Motor neuron (in vitro differentiated cells): Measurements from ENCODE around the gene ZNF362. TPM values are rescaled to one million over a fixed set of nuclear protein-coding genes. Genes with fewer than 3 reads are reported as not detected.
"Not testable (repeated sequence)": the region's sequence is repeated elsewhere in the genome, so short reads cannot be mapped to it uniquely, and the experiment has no call there.

Experiments used
- ATAC-seq, 8 experiments: fragments of 200-7000 bp; cut with Tn5 transposase; replicated peaks in 6 of 8; 2 replicates each; pipeline ENCODE4 v1.8.0; 2021; ENCODE audit warnings: mild to moderate bottlenecking in 8 of 8, moderate library complexity in 8 of 8
- H3K27ac ChIP-seq, 2 donors: fragments of 250-450 bp; sonication (Bioruptor Pico); 2 replicates each; pipeline ENCODE4 v1.9.0; 2021; ENCODE audit warnings: antibody characterized with exemption in 2 of 2, mild to moderate bottlenecking in 2 of 2, moderate library complexity in 1 of 2
- H3K4me1 ChIP-seq, 2 donors: fragments of 250-450 bp; sonication (Bioruptor Pico); replicated peaks in 1 of 2; 2 replicates each; pipeline ENCODE4 v1.6.1; 2021; ENCODE audit warnings: antibody characterized with exemption in 2 of 2, mild to moderate bottlenecking in 2 of 2, moderate library complexity in 1 of 2
- H3K4me3 ChIP-seq, 5 donors: fragments of 250-450 bp; sonication (Bioruptor Pico); 2 replicates each; pipeline ENCODE4 v1.9.0; 2021; ENCODE audit warnings: antibody characterized with exemption in 5 of 5, mild to moderate bottlenecking in 5 of 5, moderate library complexity in 4 of 5
- WGBS, 10 experiments: fragments of 450-650 bp; shearing (Covaris generic); methylation state at CpG; one replicate each; pipeline ENCODE4 v1.0.0; 2022; 5-methylcytosine and 5-hydroxymethylcytosine counted together
- in situ Hi-C, 9 experiments: fragments of 400-800 bp; cut with MboI; loops; one replicate each; pipeline ENCODE4 v1.15.0; 2021; ENCODE audit warnings: low sequenced_read_pairs in 9 of 9, low pct_unique_long_range_greater_than_20kb in 2 of 9; ENCODE audit not compliant: unreplicated experiment in 9 of 9
- total RNA-seq, 8 experiments: library from RNA; unstranded; fragments of 300-600 nt; gene quantifications; 2 replicates each; pipeline versions ENCODE4 v1.2.3 to v1.2.4, GENCODE V29; 2022

Gene ZNF362
- total RNA-seq, 8 experiments from 2014 or later = 4.4 to 31.7 (median 25.3) TPM

DNA sequence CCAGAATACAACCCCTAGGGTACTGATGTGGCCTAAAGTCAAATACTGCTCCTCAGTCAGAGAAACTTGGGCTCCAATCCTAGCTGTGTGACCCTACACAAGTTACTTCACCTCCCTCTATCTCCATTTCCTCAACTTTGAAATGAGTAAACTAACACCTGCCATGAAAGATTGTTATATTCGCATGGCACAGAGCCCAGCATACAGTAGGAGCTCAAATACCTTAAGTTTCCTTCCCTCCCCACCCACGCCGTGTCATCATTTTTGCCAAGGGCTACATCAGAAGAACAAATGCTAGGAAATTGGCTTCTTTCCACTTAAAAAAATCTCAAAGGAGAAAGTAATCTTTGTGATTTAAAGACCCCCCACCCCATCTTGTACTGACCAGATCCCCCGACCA lies 22.2 kb upstream of the ZNF362 start:
- 66 to 100% (median 84%) methylated on average over 1 to 4 of the region's 4 CpGs; no CpG with 5 or more reads in 4 of the 10 experiments for WGBS, 10 experiments
- no peak overlapping the region for H3K4me3 ChIP-seq
- H3K4me1 ChIP-seq = no peaks in the 10 kb centered on the region
- in situ Hi-C loops = no loop called here
- no peak for ATAC-seq
- no peak overlapping the region for H3K27ac ChIP-seq

DNA sequence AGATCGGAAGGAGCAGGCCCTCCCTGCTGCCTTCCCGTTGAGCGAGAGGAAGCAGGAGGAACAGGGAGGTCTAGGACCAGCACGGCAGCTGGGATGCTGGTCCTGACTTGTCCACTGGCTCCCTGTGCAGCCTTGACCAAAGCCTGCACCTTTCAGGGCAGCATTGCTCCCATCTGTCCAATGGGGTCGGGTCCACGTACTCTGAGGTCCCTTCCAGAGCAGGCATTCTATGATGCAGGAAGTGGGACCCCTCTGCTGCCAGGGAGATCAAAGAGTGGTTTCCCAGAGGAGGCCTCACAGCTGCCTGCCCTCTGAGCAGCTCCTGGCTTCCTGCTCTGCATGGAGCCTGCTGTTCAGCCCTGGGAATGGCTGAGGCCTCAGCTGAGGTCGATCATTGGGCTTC lies 21.7 kb upstream of the ZNF362 start:
- 0 to 61% (median 48%) methylated on average over 1 to 7 of the region's 7 CpGs; no CpG with 5 or more reads in 5 of the 10 experiments for WGBS, 10 experiments
- no peak overlapping the region for H3K27ac ChIP-seq
- no peak overlapping the region for H3K4me3 ChIP-seq
- in situ Hi-C loops = no loop called here
- no peaks in the 10 kb centered on the region for H3K4me1 ChIP-seq
- ATAC-seq = peak in 1 of 8 experiments; percentile 18

DNA sequence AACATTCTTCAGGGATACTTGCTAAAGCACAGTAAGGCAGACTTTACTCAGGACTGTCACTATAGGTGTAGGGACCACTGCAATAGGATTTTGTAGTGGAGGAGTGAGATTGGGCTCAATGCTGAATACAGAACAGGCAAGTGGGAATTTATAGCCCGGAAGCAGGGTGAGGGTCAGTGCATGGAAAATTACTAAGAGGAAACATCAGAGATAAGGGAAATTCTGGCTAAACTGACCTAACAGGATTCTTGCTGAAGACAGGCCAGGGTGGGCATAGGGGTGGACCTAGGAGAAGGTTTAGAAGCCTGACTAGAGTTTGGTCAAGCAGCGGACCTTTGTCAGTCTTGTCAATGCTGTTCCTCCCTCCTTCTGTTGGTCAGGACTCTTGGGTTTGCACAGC lies 20.8 kb upstream of the ZNF362 start:
- in situ Hi-C loops = no loop called here
- no peak for ATAC-seq
- Histone ChIP-seq H3K27ac (no peak overlapping the region), H3K4me1 (no peaks in the 10 kb centered on the region), H3K4me3 (no peak overlapping the region)
- WGBS, 10 experiments = 82 to 100% (median 94%) methylated on average over 1 to 2 of the region's 2 CpGs; no CpG with 5 or more reads in 2 of the 10 experiments

- in situ Hi-C loops = no loop called here
- no peak for ATAC-seq
These were observed 19.8 kb upstream of the ZNF362 start for GRCh38 chr1:33236498-33236897.

GRCh38 chr1:33237579-33237978 lies 18.7 kb upstream of the ZNF362 start:
- H3K27ac ChIP-seq = no peak overlapping the region
- ATAC-seq = no peak
- WGBS, 10 experiments = 17 to 100% (median 83%) methylated on average over 1 to 6 of the region's 6 CpGs; no CpG with 5 or more reads in 1 of the 10 experiments
- in situ Hi-C loops = no loop called here
- no peak overlapping the region for H3K4me3 ChIP-seq
- no peaks in the 10 kb centered on the region for H3K4me1 ChIP-seq

More at GRCh38 chr1:33236498-33236897, 19.8 kb upstream of the ZNF362 start:
- H3K27ac ChIP-seq = no peak overlapping the region
- no peak overlapping the region for H3K4me3 ChIP-seq
- no peaks in the 10 kb centered on the region for H3K4me1 ChIP-seq
- WGBS, 10 experiments = 20 to 100% (median 71%) methylated on average over 1 to 2 of the region's 2 CpGs; no CpG with 5 or more reads in 4 of the 10 experiments

DNA sequence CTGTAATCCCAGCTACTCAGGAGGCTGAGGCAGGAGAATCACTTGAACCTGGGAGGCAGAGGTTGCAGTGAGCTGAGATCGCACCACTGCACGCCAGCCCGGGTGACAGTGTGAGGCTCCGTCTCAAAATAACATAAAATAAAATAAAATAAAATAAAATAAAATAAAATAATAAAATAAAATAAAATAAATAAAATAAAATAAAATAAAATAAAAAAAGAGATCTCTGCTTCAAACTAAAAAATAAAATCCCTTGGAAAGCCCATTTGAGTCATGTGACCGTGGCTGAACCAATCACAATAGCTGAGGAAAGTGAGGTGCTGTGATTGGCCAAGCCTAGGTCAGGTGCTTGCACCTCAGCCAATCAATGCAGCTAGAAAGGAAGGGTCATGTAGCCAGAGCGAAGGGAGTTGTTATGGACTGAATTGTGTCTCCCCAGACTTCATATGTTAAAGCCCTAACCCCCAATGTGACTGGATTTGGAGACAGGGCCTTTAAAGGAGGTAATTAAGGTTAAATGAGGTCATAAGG lies 18.0 kb upstream of the ZNF362 start:
- H3K27ac ChIP-seq, H3K4me1 ChIP-seq, H3K4me3 ChIP-seq, ATAC-seq, in situ Hi-C loops: not testable (repeated sequence)
- WGBS, 10 experiments = 67 to 100% (median 93%) methylated on average over 1 to 6 of the region's 6 CpGs

DNA sequence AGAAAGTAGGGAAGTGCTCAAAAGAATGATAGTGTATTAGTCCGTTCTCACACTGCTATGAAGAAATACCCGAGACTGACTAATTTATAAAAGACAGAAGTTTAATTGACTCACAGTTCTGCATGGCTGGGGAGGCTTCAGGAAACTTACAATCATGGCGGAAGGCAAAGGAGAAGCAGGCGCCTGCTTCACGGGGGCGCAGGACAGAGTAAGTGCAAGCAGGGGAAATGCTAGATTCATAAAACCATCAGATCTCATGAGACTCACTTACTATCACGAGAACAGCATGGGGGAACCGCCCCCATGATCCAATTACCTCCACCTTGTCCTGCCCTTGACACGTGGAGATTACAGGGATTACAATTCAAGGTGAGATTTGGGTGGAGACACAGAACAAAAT lies 16.9 kb upstream of the ZNF362 start:
- H3K4me1 ChIP-seq, H3K4me3 ChIP-seq, H3K27ac ChIP-seq, in situ Hi-C loops, ATAC-seq: not testable (repeated sequence)
- 0 to 94% (median 80%) methylated on average over 1 to 9 of the region's 9 CpGs; no CpG with 5 or more reads in 1 of the 10 experiments for WGBS, 10 experiments

- 33 to 83% (median 68%) methylated on average over 1 to 4 of the region's 4 CpGs; no CpG with 5 or more reads in 2 of the 10 experiments for WGBS, 10 experiments
- in situ Hi-C loops = no loop called here
These were observed 14.4 kb upstream of the ZNF362 start for GRCh38 chr1:33241866-33242265.

DNA sequence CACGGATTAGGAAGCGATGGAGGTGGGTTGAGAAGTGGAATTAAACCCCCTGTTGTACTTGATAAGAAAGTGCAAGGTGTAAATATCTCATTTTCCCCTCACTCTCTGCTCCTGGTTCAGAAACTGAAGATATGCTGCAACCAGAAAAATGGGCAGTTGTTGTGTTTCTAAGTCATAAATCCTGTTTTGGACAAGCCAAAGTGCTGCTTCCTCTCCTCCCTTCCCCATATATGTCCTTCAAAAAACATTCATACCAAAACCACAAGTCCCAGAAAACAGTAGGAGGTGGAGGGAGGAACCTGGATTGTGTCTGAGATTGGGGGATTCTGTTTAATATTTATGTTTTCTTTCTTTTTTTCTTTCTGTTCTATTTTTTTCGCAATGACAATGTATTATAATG lies 13.6 kb upstream of the ZNF362 start:
- WGBS, 10 experiments = 16 to 100% (median 75%) methylated on average over 2 to 3 of the region's 3 CpGs; no CpG with 5 or more reads in 3 of the 10 experiments
- Histone ChIP-seq H3K4me1 (no peaks in the 10 kb centered on the region), H3K27ac (no peak overlapping the region), H3K4me3 (no peak overlapping the region)
- in situ Hi-C loops = no loop called here
- no peak for ATAC-seq

More at GRCh38 chr1:33241866-33242265, 14.4 kb upstream of the ZNF362 start:
- H3K4me3 ChIP-seq = no peak overlapping the region
- no peaks in the 10 kb centered on the region for H3K4me1 ChIP-seq
- no peak for ATAC-seq
- H3K27ac ChIP-seq = no peak overlapping the region

GRCh38 chr1:33244143-33244808 lies 12.0 kb upstream of the ZNF362 start:
- WGBS, 10 experiments = 7 to 90% (median 77%) methylated on average over 2 to 5 of the region's 5 CpGs; no CpG with 5 or more reads in 2 of the 10 experiments
- no peak overlapping the region for H3K4me3 ChIP-seq
- in situ Hi-C loops = no loop called here
- peak in 2 of 8 experiments; percentile 57 to 86 for ATAC-seq
- no peak overlapping the region for H3K27ac ChIP-seq
- H3K4me1 ChIP-seq = no peaks in the 10 kb centered on the region

- no peak for ATAC-seq
- in situ Hi-C loops = no loop called here
- Histone ChIP-seq H3K4me1 (no peaks in the 10 kb centered on the region), H3K4me3 (no peak overlapping the region), H3K27ac (no peak overlapping the region)
- 40 to 100% (median 83%) methylated on average over 1 to 2 of the region's 2 CpGs; no CpG with 5 or more reads in 5 of the 10 experiments for WGBS, 10 experiments
These were observed 11.5 kb upstream of the ZNF362 start for GRCh38 chr1:33244809-33245186.

DNA sequence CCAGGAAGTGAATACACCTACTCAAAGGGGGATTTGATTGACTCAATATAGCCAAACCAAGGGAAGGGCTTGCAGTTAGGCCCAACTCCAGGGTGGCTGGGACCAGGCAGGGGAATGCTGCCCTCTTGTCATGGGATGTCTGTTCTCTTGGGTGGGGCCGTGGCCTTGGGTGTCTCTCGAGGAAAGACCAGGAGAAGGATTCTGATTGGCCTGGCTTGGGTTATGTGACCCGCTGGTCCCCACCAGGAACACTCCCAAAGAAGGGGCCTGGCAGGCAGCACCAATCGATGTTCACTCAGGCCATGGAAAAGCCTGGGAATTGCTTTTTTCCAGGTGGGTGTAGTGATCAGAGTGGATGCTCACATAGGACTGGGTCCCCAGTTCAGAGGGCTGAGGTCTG lies 10.1 kb upstream of the ZNF362 start:
- Histone ChIP-seq H3K27ac (no peak overlapping the region), H3K4me3 (no peak overlapping the region), H3K4me1 (no peaks in the 10 kb centered on the region)
- WGBS, 10 experiments = 0 to 82% (median 63%) methylated on average over 1 to 4 of the region's 4 CpGs; no CpG with 5 or more reads in 4 of the 10 experiments
- no peak for ATAC-seq
- in situ Hi-C loops = no loop called here

DNA sequence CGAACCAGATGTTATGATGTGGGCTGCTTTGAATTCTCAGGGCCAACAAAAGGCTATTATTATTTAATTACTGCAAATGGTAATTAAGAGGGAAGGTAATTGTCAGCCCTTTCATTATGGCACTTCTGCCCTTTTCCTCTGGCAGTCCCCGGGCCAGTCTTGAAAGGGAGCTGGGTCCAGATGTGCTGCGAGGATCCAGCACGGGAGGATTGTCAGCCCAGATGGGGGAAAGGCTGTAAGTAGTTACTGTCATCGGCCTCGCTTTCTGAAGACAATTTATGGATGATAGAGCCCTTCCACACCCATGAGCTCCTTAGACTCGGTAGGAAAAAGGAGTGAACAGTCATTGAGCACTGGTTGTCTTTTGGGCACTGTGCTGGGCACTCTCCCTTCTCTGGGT lies 8.7 kb upstream of the ZNF362 start:
- no peak overlapping the region for H3K4me3 ChIP-seq
- 0 to 100% (median 39%) methylated on average over 1 to 7 of the region's 7 CpGs; no CpG with 5 or more reads in 3 of the 10 experiments for WGBS, 10 experiments
- peak in 1 of 8 experiments; percentile 63 for ATAC-seq
- no peak overlapping the region for H3K27ac ChIP-seq
- no peaks in the 10 kb centered on the region for H3K4me1 ChIP-seq
- in situ Hi-C loops = no loop called here

DNA sequence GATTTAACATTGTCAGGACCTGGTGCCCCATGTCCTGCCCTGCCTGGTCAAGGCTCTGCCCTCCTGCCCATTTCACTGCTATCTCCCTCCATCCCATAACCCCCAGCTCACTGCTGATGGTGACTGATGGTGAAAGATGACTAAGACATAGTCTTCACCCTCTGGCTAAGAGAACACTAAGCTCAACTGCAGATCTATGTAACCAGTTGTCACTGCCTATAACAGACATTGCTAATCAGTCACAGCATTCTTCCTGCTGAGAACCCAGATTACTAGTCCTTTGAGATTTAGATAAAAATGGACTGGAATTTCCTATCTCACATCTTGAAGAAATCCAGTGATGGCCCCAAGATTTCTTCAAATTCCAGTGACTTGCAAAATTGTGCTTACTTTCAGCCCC lies 8.0 kb upstream of the ZNF362 start:
- Histone ChIP-seq H3K4me1 (no peaks in the 10 kb centered on the region), H3K4me3 (no peak overlapping the region), H3K27ac (no peak overlapping the region)
- no peak for ATAC-seq
- in situ Hi-C loops = no loop called here
